T-helper 22 cell (primary cell): Measurements from ENCODE around the gene RALA.
A peak's percentile ranks its signal among the peaks of the same experiment; 100 is the strongest.
"Not testable (repeated sequence)": the region's sequence is repeated elsewhere in the genome, so short reads cannot be mapped to it uniquely, and the experiment has no call there.

Experiments
- DNase-seq: peaks from one replicate; pipeline ENCODE4 v3.0.0-alpha.2; 2020; ENCODE audit warnings: low read depth

The RALA gene

DNA sequence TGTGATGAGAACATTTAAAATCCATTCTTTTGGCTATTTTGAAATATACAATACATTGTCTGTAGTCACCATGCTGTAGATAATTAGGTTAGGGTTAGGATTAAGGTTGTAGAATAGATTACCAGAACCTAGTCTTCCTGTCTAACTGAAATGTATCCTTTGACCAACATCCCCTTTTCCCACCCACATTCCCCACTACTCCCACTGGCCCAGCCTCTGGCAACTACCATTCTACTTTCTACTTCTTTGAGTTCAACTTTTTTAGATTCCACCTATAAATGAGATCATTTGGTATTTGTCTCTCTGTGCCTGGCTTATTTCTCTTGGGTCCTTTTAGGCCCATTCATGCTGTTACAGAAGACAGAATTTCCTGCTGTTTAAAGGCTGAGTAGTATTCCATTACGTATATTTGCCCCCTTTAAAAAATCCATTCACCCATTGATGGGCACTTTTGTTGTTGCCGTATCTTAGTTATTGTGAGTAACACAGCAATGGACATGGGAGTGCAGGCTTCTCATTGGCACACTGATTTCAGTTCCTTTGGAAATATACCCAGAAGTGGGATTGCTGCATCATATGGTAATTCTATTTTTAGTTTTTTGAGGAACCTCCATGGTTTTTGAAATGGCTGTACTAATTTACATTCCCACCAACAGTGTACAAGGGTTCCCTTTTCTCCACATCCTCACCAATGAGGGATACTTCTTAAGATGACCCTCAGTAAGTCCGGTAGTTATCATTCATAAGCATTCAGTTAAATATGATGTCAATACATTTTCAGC lies 104.0 kb downstream of the RALA start:
- DNase-seq: no peak

GRCh38 chr7:39732837-39733804 lies 109.7 kb downstream of the RALA start:
- peak; percentile 96 for DNase-seq

GRCh38 chr7:39733881-39734632 lies 110.7 kb downstream of the RALA start:
- DNase-seq: peak; percentile 14

DNA sequence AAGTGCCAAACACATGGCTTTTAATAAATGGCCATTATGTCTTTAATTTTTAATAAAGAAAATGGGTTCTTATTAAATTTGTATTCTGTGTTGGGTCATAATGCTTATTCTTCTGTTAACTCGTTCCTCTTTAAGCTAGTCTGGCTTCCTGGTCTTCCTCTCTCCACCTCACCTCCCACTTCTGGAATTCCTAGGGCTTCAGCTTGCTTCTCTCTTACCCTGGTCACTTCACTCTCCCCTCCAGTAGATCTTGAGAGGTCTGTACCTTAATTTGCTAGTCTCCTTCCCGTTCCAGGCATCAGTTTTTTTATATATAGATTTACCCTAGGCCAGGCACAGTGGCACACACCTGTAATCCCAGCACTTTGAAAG lies 111.2 kb downstream of the RALA start:
- no peak for DNase-seq

- DNase-seq: no peak
Observed at GRCh38 chr7:39735903-39736302, 112.5 kb downstream of the RALA start.

GRCh38 chr7:39741942-39742623 lies 118.7 kb downstream of the RALA start:
- no peak for DNase-seq

DNA sequence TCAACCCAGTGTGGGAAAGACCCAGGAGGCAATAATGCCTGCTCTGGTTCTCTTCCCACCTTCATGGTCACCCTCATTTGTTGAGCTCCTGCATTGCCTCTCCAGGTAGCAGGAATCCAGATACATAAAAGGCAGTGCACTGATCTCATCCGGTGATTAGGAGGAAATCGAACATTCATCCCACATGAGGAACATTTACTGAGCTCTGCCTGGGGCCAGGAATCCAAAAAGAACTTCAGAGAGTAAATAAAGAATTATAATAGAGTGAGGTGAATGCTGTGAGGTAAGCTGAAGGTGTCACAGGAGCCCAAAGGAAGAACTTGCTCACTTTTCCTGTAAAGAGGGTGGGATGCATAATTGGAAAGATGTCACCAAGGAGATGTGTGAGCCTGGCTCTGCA lies 121.2 kb downstream of the RALA start:
- no peak for DNase-seq

- no peak for DNase-seq
Observed at GRCh38 chr7:39745320-39745719, 121.9 kb downstream of the RALA start.

GRCh38 chr7:39746103-39746819 lies 122.9 kb downstream of the RALA start:
- peak; percentile 14 for DNase-seq

DNA sequence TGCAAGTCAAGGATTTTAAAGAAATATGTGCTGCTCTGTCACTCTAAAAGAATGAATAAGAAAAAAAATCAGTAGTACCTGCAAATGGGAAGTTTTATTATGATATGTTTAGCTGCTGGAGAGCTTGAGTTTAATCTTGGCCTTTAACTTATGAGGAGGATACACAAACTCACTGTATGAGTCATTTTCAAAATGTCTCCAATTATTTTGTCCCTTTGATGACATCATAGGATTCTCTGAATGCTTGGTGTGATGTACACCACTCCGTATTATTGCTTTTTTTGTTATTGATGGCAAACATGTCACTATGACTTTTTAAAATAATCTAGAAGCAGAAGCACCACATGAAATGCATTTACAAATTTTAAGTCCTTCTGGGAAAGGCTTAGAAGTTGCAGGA lies 125.8 kb downstream of the RALA start:
- no peak for DNase-seq

DNA sequence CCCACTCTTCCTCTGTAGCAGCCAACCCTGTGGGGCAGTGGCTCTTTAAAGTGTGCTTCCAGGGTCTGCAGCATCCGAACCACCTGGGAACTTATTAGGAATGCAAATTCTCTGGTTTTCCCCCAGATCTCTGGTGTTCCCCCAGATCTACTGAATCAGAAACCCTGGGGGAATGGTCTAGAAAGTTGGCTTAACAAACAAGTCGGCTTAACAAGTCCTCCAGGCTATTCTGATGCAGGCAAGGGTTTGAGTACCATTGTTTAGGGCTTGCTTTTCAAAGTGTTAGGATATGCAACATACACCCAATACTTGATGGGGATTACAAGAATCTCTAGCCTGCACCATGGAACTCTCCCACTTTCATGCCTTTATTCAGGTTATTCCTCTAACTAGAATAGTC lies 126.3 kb downstream of the RALA start:
- DNase-seq: no peak

- DNase-seq: no peak
Observed at GRCh38 chr7:39750253-39751077, 127.1 kb downstream of the RALA start.

GRCh38 chr7:39753237-39753636 lies 129.9 kb downstream of the RALA start:
- DNase-seq: not testable (repeated sequence)

- no peak for DNase-seq
Observed at GRCh38 chr7:39753823-39754325, 130.5 kb downstream of the RALA start.

GRCh38 chr7:39754326-39755120 lies 131.2 kb downstream of the RALA start:
- no peak for DNase-seq

- DNase-seq: no peak
Observed at GRCh38 chr7:39757604-39758003, 134.2 kb downstream of the RALA start.
